ENCODE results near the gene GID8.

DNA sequence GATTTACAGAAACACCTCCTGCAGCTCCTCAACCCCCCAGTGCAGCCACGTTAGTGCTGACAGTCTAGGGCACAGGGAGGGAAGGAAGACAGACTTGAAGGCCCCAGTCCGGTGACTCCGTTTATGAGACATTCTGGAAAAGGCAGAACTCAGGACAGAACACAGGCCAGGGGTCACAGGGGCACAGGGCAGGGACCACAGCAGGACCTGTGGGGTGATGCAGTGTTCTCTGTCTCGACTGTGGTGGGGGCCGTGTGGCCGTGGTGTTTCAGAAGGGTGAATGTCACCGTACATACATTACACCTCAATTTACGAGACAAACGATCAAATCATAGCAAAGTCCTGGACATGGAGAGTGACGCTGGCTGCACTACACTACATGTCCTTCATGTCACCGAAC lies 57.5 kb downstream of the GID8 start:
- TF ChIP-seq, protein P1, sequence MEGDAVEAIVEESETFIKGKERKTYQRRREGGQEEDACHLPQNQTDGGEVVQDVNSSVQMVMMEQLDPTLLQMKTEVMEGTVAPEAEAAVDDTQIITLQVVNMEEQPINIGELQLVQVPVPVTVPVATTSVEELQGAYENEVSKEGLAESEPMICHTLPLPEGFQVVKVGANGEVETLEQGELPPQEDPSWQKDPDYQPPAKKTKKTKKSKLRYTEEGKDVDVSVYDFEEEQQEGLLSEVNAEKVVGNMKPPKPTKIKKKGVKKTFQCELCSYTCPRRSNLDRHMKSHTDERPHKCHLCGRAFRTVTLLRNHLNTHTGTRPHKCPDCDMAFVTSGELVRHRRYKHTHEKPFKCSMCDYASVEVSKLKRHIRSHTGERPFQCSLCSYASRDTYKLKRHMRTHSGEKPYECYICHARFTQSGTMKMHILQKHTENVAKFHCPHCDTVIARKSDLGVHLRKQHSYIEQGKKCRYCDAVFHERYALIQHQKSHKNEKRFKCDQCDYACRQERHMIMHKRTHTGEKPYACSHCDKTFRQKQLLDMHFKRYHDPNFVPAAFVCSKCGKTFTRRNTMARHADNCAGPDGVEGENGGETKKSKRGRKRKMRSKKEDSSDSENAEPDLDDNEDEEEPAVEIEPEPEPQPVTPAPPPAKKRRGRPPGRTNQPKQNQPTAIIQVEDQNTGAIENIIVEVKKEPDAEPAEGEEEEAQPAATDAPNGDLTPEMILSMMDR (IDR thresholded peaks at IDR 0.05), result no peak
- TF ChIP-seq POLR2A (IDR thresholded peaks at IDR 0.05), result no peak

Data from uterus (tissue), 2 donors.